Midbrain (tissue), 1 donor: ENCODE data around the gene GCNT1.

ENCODE experiments used
- DNase-seq: peaks from one replicate; lab custom pipeline; 2025; lab: John Stamatoyannopoulos, UW

The GCNT1 gene

GRCh38 chr9:76539180-76539579 is 80.2 kb downstream of the GCNT1 start:
- DNase-seq, result no peak

GRCh38 chr9:76542360-76542759 is 83.4 kb downstream of the GCNT1 start:
- no peak for DNase-seq

GRCh38 chr9:76545191-76545590 is 86.2 kb downstream of the GCNT1 start:
- DNase-seq, result no peak

- no peak for DNase-seq
These were observed 93.2 kb downstream of the GCNT1 start for GRCh38 chr9:76552181-76552580.

- DNase-seq, result no peak
These were observed 93.9 kb downstream of the GCNT1 start for GRCh38 chr9:76552751-76553455.

GRCh38 chr9:76553680-76554079 is 94.7 kb downstream of the GCNT1 start:
- no peak for DNase-seq
